Naive thymus-derived CD8-positive, alpha-beta T cell (primary cell): Measurements from ENCODE around the gene SHKBP1. TPM values are rescaled to one million over a fixed set of nuclear protein-coding genes. Genes with fewer than 3 reads are reported as not detected.

ENCODE experiments used
- ATAC-seq, 2 donors: fragments of 150-1000 bp; cut with Tn5 transposase in 1 of 2; sonication (Bioruptor Pico), chemical (Tn5 transposase) in 1 of 2; 1 replicate in 1 of 2; 2 replicates in 1 of 2; pipeline ENCODE4 v1.10.0; 2021; ENCODE audit warnings: mild to moderate bottlenecking in 2 of 2, moderate library complexity in 2 of 2
- POLR2A ChIA-PET: fragments of 350-600 bp; sonication (Branson Sonifier 250); formaldehyde crosslinking; loops from one replicate; lab custom pipeline; 2021; ENCODE audit warnings: antibody characterized with exemption; lab: Charles Lee
- DNase-seq, 10 donors: peaks; one replicate each; pipeline versions ENCODE4 v3.0.0 to v3.0.0-alpha.2; 2020 to 2022
- H3K27ac Mint-ChIP-seq, 10 donors: one replicate each; pipeline ENCODE4 v1.8.0; 2020 to 2022; ENCODE audit warnings: mild to moderate bottlenecking in 10 of 10, mixed read lengths in 10 of 10, moderate library complexity in 4 of 10, inconsistent platforms in 1 of 10
- H3K27me3 Mint-ChIP-seq, 5 donors: one replicate each; pipeline ENCODE4 v1.8.0; 2021 to 2022; ENCODE audit warnings: mixed read lengths in 5 of 5
- H3K36me3 Mint-ChIP-seq, 3 donors: one replicate each; pipeline ENCODE4 v1.8.0; 2020 to 2022; ENCODE audit warnings: mixed read lengths in 3 of 3, mild to moderate bottlenecking in 2 of 3, inconsistent platforms in 1 of 3
- H3K4me1 Mint-ChIP-seq, 4 donors: one replicate each; pipeline ENCODE4 v1.8.0; 2021 to 2022; ENCODE audit warnings: mixed read lengths in 4 of 4
- H3K4me3 Mint-ChIP-seq, 10 donors: one replicate each; pipeline ENCODE4 v1.8.0; 2020 to 2022; ENCODE audit warnings: mild to moderate bottlenecking in 10 of 10, mixed read lengths in 10 of 10, moderate library complexity in 6 of 10, inconsistent platforms in 1 of 10
- H3K9me3 Mint-ChIP-seq, 9 donors: one replicate each; pipeline ENCODE4 v1.8.0; 2020 to 2022; ENCODE audit warnings: mixed read lengths in 9 of 9, mild to moderate bottlenecking in 3 of 9, inconsistent platforms in 1 of 9, moderate library complexity in 1 of 9
- polyA plus RNA-seq, 3 donors: library from polyadenylated mRNA; unstranded; fragments of 300-500 nt; fragmentation: Illumina TruSeq; gene quantifications; one replicate each; pipeline ENCODE4 v1.2.3, GENCODE V29; 2021
- total RNA-seq, 8 experiments: library from RNA in 2 of 8; stranded (reverse) in 2 of 8; gene quantifications; one replicate each; pipeline ENCODE4 v1.2.3 and lab custom pipeline; 2021 to 2026

Gene SHKBP1
- total and polyA plus RNA-seq, 5 experiments from 2014 or later: 85.3 to 122 (median 98.9) TPM

- Mint-ChIP-seq H3K4me1 (peaks cover 14 to 31% (median 27%) of the 10 kb centered on the region in 4 donors), H3K9me3 (no peaks in the 10 kb centered on the region), H3K27me3 (no peaks in the 10 kb centered on the region), H3K4me3 (peak overlapping the region; percentile 77 to 94 (median 90)), H3K27ac (peak overlapping the region in 5 of 10 donors; percentile 48 to 85 (median 80)), H3K36me3 (peaks cover 0 to 40% (median 0%) of the 10 kb centered on the region in 3 donors)
- DNase-seq (peak in 2 of 10 donors; percentile 13 to 31), ATAC-seq (no peak)
- POLR2A ChIA-PET: interaction anchor here (1.1 kb wide), 1 partner anchor 25 kb away, joined by 4 read pairs; no protein-coding TSS in a partner anchor
These were observed 1.8 kb downstream of the SHKBP1 start for GRCh38 chr19:40578442-40578908.

- Mint-ChIP-seq H3K4me3 (no peak overlapping the region), H3K36me3 (peaks cover 0 to 61% (median 3%) of the 10 kb centered on the region in 3 donors), H3K27ac (no peak overlapping the region), H3K9me3 (no peaks in the 10 kb centered on the region), H3K27me3 (no peaks in the 10 kb centered on the region), H3K4me1 (peaks cover 14 to 30% (median 26%) of the 10 kb centered on the region in 4 donors)
- DNase-seq: peak in 1 of 10 donors; percentile 57
- POLR2A ChIA-PET: no interaction called here
- ATAC-seq: no peak
These were observed 3.9 kb downstream of the SHKBP1 start for GRCh38 chr19:40580619-40581018.

- peak overlapping the region in 1 of 10 donors; percentile 60 for H3K27ac Mint-ChIP-seq
- no peak overlapping the region for H3K4me3 Mint-ChIP-seq
- no peaks in the 10 kb centered on the region for H3K27me3 Mint-ChIP-seq
- POLR2A ChIA-PET: interaction anchor here (0.7 kb wide), 1 partner anchor 20 kb away, joined by 4 read pairs; no protein-coding TSS in a partner anchor
- DNase-seq (no peak), ATAC-seq (no peak)
- H3K4me1 Mint-ChIP-seq: peaks cover 12 to 26% (median 22%) of the 10 kb centered on the region in 4 donors
- peaks cover 5 to 70% (median 5%) of the 10 kb centered on the region in 3 donors for H3K36me3 Mint-ChIP-seq
- H3K9me3 Mint-ChIP-seq: no peaks in the 10 kb centered on the region
These were observed 4.9 kb downstream of the SHKBP1 start for GRCh38 chr19:40581531-40581930.

- no peaks in the 10 kb centered on the region for H3K9me3 Mint-ChIP-seq
- ATAC-seq (no peak), DNase-seq (peak in 1 of 10 donors; percentile 4)
- no peak overlapping the region for H3K4me3 Mint-ChIP-seq
- H3K27ac Mint-ChIP-seq: peak overlapping the region in 4 of 10 donors; percentile 16 to 84 (median 41)
- peaks cover 12 to 21% (median 17%) of the 10 kb centered on the region in 4 donors for H3K4me1 Mint-ChIP-seq
- POLR2A ChIA-PET: interaction anchor here (0.6 to 0.7 kb wide), 2 partner anchors 19 to 56 kb away, joined by 3 to 4 read pairs; no protein-coding TSS in a partner anchor
- H3K27me3 Mint-ChIP-seq: no peaks in the 10 kb centered on the region
- H3K36me3 Mint-ChIP-seq: peaks cover 5 to 80% (median 7%) of the 10 kb centered on the region in 3 donors
These were observed 5.8 kb downstream of the SHKBP1 start for GRCh38 chr19:40582467-40582866.

- Mint-ChIP-seq H3K27ac (peak overlapping the region in 1 of 10 donors; percentile 77), H3K4me3 (no peak overlapping the region), H3K27me3 (no peaks in the 10 kb centered on the region), H3K9me3 (no peaks in the 10 kb centered on the region), H3K4me1 (peaks cover 11 to 12% (median 11%) of the 10 kb centered on the region in 4 donors), H3K36me3 (peaks cover 5 to 83% (median 7%) of the 10 kb centered on the region in 3 donors)
- ATAC-seq (no peak), DNase-seq (peak in 1 of 10 donors; percentile 51)
- POLR2A ChIA-PET: no interaction called here
These were observed 6.6 kb downstream of the SHKBP1 start for GRCh38 chr19:40583283-40583682.

- Mint-ChIP-seq H3K27me3 (no peaks in the 10 kb centered on the region), H3K27ac (no peak overlapping the region), H3K36me3 (peaks cover 5 to 84% (median 7%) of the 10 kb centered on the region in 3 donors), H3K4me3 (no peak overlapping the region), H3K4me1 (peaks cover 6 to 8% (median 7%) of the 10 kb centered on the region in 4 donors), H3K9me3 (no peaks in the 10 kb centered on the region)
- POLR2A ChIA-PET: no interaction called here
- DNase-seq (no peak), ATAC-seq (no peak)
These were observed 7.3 kb downstream of the SHKBP1 start for GRCh38 chr19:40584007-40584406.

- ATAC-seq (no peak), DNase-seq (no peak)
- peaks cover 5 to 11% (median 7%) of the 10 kb centered on the region in 4 donors for H3K4me1 Mint-ChIP-seq
- H3K36me3 Mint-ChIP-seq: peaks cover 5 to 80% (median 7%) of the 10 kb centered on the region in 3 donors
- POLR2A ChIA-PET: interaction anchor here (0.6 to 1.0 kb wide), 2 partner anchors 25 to 632 kb away, joined by 3 to 4 read pairs; no protein-coding TSS in a partner anchor
- no peaks in the 10 kb centered on the region for H3K27me3 Mint-ChIP-seq
- no peak overlapping the region for H3K4me3 Mint-ChIP-seq
- peak overlapping the region in 3 of 10 donors; percentile 62 to 82 (median 78) for H3K27ac Mint-ChIP-seq
- H3K9me3 Mint-ChIP-seq: no peaks in the 10 kb centered on the region
These were observed 8.7 kb downstream of the SHKBP1 start for GRCh38 chr19:40585241-40585981.

GRCh38 chr19:40585982-40586422 lies 9.3 kb downstream of the SHKBP1 start:
- Mint-ChIP-seq H3K9me3 (no peaks in the 10 kb centered on the region), H3K36me3 (peaks cover 5 to 74% (median 7%) of the 10 kb centered on the region in 3 donors), H3K27ac (peak overlapping the region in 3 of 10 donors; percentile 62 to 82 (median 78)), H3K27me3 (no peaks in the 10 kb centered on the region), H3K4me1 (peaks cover 5 to 13% (median 5%) of the 10 kb centered on the region in 4 donors), H3K4me3 (no peak overlapping the region)
- DNase-seq (no peak), ATAC-seq (no peak)
- POLR2A ChIA-PET: interaction anchor here (1.0 kb wide), 1 partner anchor 24 kb away, joined by 4 read pairs; no protein-coding TSS in a partner anchor

GRCh38 chr19:40586611-40587010 lies 9.9 kb downstream of the SHKBP1 start:
- no peaks in the 10 kb centered on the region for H3K9me3 Mint-ChIP-seq
- POLR2A ChIA-PET: interaction anchor here (1.0 to 1.6 kb wide), 3 partner anchors 13 to 36 kb away, joined by 3 to 4 read pairs (median 4); no protein-coding TSS in a partner anchor
- no peak for ATAC-seq
- no peaks in the 10 kb centered on the region for H3K27me3 Mint-ChIP-seq
- DNase-seq: peak in 1 of 10 donors; percentile 7
- H3K4me3 Mint-ChIP-seq: no peak overlapping the region
- peaks cover 5 to 70% (median 8%) of the 10 kb centered on the region in 3 donors for H3K36me3 Mint-ChIP-seq
- H3K4me1 Mint-ChIP-seq: peaks cover 4 to 13% (median 5%) of the 10 kb centered on the region in 4 donors
- peak overlapping the region in 1 of 10 donors; percentile 78 for H3K27ac Mint-ChIP-seq

GRCh38 chr19:40588110-40588854 lies 11.6 kb downstream of the SHKBP1 start:
- peaks cover 2 to 9% (median 5%) of the 10 kb centered on the region in 4 donors for H3K4me1 Mint-ChIP-seq
- peak overlapping the region in 4 of 10 donors; percentile 19 to 88 (median 33) for H3K27ac Mint-ChIP-seq

GRCh38 chr19:40588926-40589569 lies 12.4 kb downstream of the SHKBP1 start:
- Mint-ChIP-seq H3K27me3 (no peaks in the 10 kb centered on the region), H3K9me3 (no peaks in the 10 kb centered on the region), H3K36me3 (peaks cover 5 to 51% (median 7%) of the 10 kb centered on the region in 3 donors), H3K4me1 (peaks cover 2 to 9% (median 6%) of the 10 kb centered on the region in 4 donors), H3K27ac (no peak overlapping the region), H3K4me3 (peak overlapping the region in 1 of 10 donors; percentile 51)
- DNase-seq (no peak), ATAC-seq (no peak)
- POLR2A ChIA-PET: no interaction called here

More at GRCh38 chr19:40588110-40588854, 11.6 kb downstream of the SHKBP1 start:
- Mint-ChIP-seq H3K4me3 (no peak overlapping the region), H3K27me3 (no peaks in the 10 kb centered on the region), H3K9me3 (no peaks in the 10 kb centered on the region), H3K36me3 (peaks cover 5 to 57% (median 9%) of the 10 kb centered on the region in 3 donors)
- DNase-seq (no peak), ATAC-seq (no peak)
- POLR2A ChIA-PET: interaction anchor here (1.6 kb wide), 1 partner anchor 12 kb away, joined by 4 read pairs; no protein-coding TSS in a partner anchor
